ENCODE data around the gene ZNF3.

ZNF3 gene

DNA sequence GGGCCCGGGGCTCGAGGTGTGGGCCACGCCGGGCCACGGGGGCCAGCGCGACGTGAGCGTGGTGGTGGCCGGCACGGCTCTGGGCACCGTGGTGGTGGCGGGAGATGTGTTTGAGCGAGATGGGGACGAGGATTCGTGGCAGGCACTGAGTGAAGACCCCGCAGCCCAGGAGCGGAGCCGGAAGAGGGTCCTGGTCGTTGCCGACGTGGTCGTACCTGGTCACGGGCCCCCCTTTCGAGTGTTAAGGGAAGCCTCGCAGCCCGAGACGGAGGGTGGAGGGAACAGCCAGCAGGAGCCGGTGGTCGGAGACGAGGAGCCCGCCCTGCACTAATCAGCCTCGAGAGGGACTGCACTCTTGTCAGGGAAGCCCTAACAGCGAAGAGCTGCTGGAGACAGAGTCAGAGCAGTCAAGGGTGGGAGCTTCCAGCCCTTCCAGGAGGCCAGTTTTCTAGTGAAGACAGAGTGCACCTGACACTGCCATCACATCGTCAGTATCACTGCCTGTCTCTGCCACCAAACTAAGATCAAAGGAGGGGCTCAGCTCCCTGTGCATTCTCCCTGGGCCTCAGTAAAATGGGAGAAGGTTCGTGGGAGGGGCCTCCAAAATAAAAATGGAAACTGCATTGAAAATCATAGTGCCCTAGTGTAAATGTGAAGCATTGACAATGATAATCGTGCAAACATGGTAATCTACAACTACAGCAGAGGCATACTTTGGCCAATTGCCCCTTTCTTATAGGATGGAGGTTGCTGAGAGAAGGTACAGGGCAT lies 46.5 kb upstream of the ZNF3 start:
- TF ChIP-seq, protein P1, sequence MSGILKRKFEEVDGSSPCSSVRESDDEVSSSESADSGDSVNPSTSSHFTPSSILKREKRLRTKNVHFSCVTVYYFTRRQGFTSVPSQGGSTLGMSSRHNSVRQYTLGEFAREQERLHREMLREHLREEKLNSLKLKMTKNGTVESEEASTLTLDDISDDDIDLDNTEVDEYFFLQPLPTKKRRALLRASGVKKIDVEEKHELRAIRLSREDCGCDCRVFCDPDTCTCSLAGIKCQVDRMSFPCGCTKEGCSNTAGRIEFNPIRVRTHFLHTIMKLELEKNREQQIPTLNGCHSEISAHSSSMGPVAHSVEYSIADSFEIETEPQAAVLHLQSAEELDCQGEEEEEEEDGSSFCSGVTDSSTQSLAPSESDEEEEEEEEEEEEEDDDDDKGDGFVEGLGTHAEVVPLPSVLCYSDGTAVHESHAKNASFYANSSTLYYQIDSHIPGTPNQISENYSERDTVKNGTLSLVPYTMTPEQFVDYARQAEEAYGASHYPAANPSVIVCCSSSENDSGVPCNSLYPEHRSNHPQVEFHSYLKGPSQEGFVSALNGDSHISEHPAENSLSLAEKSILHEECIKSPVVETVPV (CRISPR knock-in tag; IDR thresholded peaks at IDR 0.05) = no peak
- TF ChIP-seq, protein P2, sequence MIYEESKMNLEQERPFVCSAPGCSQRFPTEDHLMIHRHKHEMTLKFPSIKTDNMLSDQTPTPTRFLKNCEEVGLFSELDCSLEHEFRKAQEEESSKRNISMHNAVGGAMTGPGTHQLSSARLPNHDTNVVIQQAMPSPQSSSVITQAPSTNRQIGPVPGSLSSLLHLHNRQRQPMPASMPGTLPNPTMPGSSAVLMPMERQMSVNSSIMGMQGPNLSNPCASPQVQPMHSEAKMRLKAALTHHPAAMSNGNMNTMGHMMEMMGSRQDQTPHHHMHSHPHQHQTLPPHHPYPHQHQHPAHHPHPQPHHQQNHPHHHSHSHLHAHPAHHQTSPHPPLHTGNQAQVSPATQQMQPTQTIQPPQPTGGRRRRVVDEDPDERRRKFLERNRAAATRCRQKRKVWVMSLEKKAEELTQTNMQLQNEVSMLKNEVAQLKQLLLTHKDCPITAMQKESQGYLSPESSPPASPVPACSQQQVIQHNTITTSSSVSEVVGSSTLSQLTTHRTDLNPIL (CRISPR knock-in tag; IDR thresholded peaks at IDR 0.05; ENCODE audit: low read depth) = no peak
- TF ChIP-seq ZNF70 (CRISPR knock-in tag; IDR thresholded peaks at IDR 0.05) (no peak), GLIS3 (CRISPR knock-in tag; IDR thresholded peaks at IDR 0.05) (no peak), ZNF8 (CRISPR knock-in tag; IDR thresholded peaks at IDR 0.05) (no peak), TOX (CRISPR knock-in tag; IDR thresholded peaks at IDR 0.05; ENCODE audit: borderline replicate concordance) (no peak), ZFP3 (CRISPR knock-in tag; IDR thresholded peaks at IDR 0.05) (no peak), ESRRG (CRISPR knock-in tag; IDR thresholded peaks at IDR 0.05) (no peak), SNAI2 (CRISPR knock-in tag; IDR thresholded peaks at IDR 0.05) (no peak), BACH2 (CRISPR knock-in tag; IDR thresholded peaks at IDR 0.05; ENCODE audit: borderline replicate concordance) (no peak), PPARA (CRISPR knock-in tag; IDR thresholded peaks at IDR 0.05; ENCODE audit: borderline replicate concordance) (no peak), ZNF565 (CRISPR knock-in tag; conservative IDR thresholded peaks at IDR 0.05; ENCODE audit: low read depth) (no peak), ZFP30 (CRISPR knock-in tag; IDR thresholded peaks at IDR 0.05) (no peak), CSDC2 (CRISPR knock-in tag; IDR thresholded peaks at IDR 0.05) (no peak)
- TF ChIP-seq, protein P3, sequence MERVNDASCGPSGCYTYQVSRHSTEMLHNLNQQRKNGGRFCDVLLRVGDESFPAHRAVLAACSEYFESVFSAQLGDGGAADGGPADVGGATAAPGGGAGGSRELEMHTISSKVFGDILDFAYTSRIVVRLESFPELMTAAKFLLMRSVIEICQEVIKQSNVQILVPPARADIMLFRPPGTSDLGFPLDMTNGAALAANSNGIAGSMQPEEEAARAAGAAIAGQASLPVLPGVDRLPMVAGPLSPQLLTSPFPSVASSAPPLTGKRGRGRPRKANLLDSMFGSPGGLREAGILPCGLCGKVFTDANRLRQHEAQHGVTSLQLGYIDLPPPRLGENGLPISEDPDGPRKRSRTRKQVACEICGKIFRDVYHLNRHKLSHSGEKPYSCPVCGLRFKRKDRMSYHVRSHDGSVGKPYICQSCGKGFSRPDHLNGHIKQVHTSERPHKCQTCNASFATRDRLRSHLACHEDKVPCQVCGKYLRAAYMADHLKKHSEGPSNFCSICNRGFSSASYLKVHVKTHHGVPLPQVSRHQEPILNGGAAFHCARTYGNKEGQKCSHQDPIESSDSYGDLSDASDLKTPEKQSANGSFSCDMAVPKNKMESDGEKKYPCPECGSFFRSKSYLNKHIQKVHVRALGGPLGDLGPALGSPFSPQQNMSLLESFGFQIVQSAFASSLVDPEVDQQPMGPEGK (CRISPR knock-in tag; IDR thresholded peaks at IDR 0.05; ENCODE audit: borderline replicate concordance) = no peak
- ATAC-seq = peak; percentile 38

DNA sequence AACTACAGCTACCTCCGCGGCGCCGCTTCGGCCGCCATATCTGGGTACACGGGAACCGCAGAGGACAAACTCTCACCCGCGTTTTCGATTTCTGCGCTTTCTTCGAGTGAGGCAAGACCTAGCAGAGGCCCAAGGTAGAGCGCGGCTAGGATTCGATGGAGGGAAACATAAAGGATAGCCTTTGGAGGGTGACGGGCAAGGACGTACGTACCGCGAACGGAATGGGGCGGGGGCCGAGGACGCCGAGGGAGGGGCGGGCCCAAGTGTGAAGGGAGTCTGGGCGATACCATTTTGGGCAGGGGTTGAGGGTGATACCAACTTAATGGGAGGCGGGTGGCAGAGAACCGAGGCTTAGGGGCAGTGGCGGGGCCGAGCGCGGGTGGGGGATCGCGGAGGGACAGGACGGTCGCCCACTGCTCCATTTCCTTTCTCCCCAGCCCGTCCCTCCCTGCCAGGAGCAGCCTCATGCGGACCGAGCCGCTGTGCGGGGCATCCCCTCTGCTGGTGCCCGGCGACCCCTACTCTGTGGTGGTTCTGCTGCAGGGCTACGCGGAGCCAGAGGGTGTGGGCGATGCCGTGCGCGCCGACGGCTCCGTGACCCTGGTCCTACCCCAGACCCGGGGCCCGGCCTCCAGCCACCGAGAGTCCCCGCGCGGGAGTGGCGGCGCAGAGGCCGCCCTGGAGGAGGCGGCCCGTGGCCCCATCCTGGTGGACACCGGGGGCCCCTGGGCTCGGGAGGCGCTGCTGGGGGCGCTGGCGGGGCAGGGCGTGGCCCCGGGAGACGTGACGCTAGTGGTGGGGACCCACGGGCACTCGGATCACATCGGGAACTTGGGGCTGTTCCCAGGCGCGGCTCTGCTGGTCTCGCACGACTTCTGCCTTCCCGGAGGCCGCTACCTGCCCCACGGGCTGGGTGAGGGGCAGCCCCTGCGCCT lies 45.7 kb upstream of the ZNF3 start, which contains the start of gene MBLAC1:
MBLAC1 (plus strand) TSS at position 37 of the 935 bp plus-strand sequence; CDS start at position 466, 429 bp downstream.
- peak; percentile 85 for ATAC-seq
- TF ChIP-seq ZFP30 (CRISPR knock-in tag; IDR thresholded peaks at IDR 0.05) (peak; percentile 60; the same call in 1 of the 2 replicates), ZC3H10 (CRISPR knock-in tag; IDR thresholded peaks at IDR 0.05) (no peak), ZNF70 (CRISPR knock-in tag; IDR thresholded peaks at IDR 0.05) (peak; percentile 68; the same call in 1 of the 2 replicates), ZNF8 (CRISPR knock-in tag; IDR thresholded peaks at IDR 0.05) (peak; percentile 52; the same call in 1 of the 2 replicates), TOX (CRISPR knock-in tag; IDR thresholded peaks at IDR 0.05; ENCODE audit: borderline replicate concordance) (no peak)
- TF ChIP-seq, protein P3 (CRISPR knock-in tag; IDR thresholded peaks at IDR 0.05; ENCODE audit: borderline replicate concordance) = peak; percentile 49
- TF ChIP-seq, protein P4, sequence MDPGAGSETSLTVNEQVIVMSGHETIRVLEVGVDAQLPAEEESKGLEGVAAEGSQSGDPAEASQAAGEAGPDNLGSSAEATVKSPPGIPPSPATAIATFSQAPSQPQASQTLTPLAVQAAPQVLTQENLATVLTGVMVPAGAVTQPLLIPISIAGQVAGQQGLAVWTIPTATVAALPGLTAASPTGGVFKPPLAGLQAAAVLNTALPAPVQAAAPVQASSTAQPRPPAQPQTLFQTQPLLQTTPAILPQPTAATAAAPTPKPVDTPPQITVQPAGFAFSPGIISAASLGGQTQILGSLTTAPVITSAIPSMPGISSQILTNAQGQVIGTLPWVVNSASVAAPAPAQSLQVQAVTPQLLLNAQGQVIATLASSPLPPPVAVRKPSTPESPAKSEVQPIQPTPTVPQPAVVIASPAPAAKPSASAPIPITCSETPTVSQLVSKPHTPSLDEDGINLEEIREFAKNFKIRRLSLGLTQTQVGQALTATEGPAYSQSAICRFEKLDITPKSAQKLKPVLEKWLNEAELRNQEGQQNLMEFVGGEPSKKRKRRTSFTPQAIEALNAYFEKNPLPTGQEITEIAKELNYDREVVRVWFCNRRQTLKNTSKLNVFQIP (CRISPR knock-in tag; IDR thresholded peaks at IDR 0.05; ENCODE audit: borderline replicate concordance, low read depth) = 0 out of 2 replicates have a peak, but pooled peaks have one; percentile 52

DNA sequence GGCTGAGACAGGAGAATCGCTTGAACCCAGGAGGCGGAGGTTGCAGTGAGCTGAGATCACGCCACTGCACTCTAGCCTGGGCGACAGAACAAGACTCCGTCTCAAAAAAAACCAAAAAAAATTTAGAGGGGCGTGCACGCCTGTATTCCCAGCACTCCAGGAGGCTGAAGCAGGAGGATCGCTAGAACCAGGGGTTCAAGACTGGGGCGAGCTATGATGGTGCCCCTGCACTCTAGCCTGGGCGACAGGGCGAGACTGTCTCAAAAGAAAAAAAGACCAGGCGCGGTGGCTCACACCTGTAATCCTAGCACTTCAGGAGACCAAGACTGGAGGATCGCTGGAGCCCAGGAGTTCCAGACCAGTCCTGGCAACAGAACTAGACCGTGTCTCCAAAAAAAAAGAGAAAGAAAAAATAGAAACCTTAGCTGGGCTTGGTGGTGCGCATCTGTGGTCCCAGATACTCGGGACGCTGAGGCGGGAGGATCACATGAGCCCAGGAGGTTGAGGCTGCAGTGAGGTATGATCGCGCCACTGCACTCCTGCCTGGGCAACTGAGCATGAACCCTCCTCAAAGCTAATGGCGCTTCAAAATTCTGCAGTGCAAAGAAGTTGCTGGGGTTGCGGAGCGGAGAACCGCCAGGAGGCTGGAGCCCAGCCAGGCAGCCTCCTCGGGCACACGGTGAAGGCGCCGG lies 44.9 kb upstream of the ZNF3 start:
- TF ChIP-seq ZFP30 (CRISPR knock-in tag; IDR thresholded peaks at IDR 0.05) (no peak), ISL1 (CRISPR knock-in tag; IDR thresholded peaks at IDR 0.05) (no peak), ZFP3 (CRISPR knock-in tag; IDR thresholded peaks at IDR 0.05) (peak; percentile 81; the same call in 1 of the 2 replicates)
- peak; percentile 45 for ATAC-seq

All from SK-N-SH treated with all-trans-retinoic acid at 6 μM for 48 hours (cell line).